Activated CD4-positive, alpha-beta T cell treated with anti-CD3 and anti-CD28 coated beads, Interleukin-2, Interleukin-4, amounts not matched to agents 100 ng/mL and 50 ng/mL, durations not matched to agents 16 hours and 8 hours (primary cell): ENCODE data around the gene INO80.
"Not testable (repeated sequence)": the region's sequence is repeated elsewhere in the genome, so short reads cannot be mapped to it uniquely, and the experiment has no call there.

Source experiments
- DNase-seq: peaks from one replicate; pipeline ENCODE4 v3.0.0-alpha.2; 2020; ENCODE audit warnings: low spot score

INO80 gene

GRCh38 chr15:41116116-41116961 lies at the start of gene INO80:
TSS of gene INO80 (minus strand) at chr15:41116280. CDS start at chr15:41096310, 19,970 bp downstream.
- peak; percentile 98 for DNase-seq

- DNase-seq: no peak
Measured at GRCh38 chr15:41161736-41162135, 45.7 kb upstream of the INO80 start.

- no peak for DNase-seq
Measured at GRCh38 chr15:41161336-41161735, 45.3 kb upstream of the INO80 start.

- DNase-seq: no peak
Measured at GRCh38 chr15:41160639-41161315, 44.7 kb upstream of the INO80 start.

- no peak for DNase-seq
Measured at GRCh38 chr15:41154412-41154811, 38.3 kb upstream of the INO80 start.

- no peak for DNase-seq
Measured at GRCh38 chr15:41153733-41154132, 37.7 kb upstream of the INO80 start.

GRCh38 chr15:41151451-41152005 lies 35.4 kb upstream of the INO80 start:
- DNase-seq: no peak

- no peak for DNase-seq
Measured at GRCh38 chr15:41150279-41150678, 34.2 kb upstream of the INO80 start.

GRCh38 chr15:41148065-41148464 lies 32.0 kb upstream of the INO80 start:
- DNase-seq: no peak

GRCh38 chr15:41139619-41140018 lies 23.5 kb upstream of the INO80 start:
- no peak for DNase-seq

GRCh38 chr15:41139112-41139511 lies 23.0 kb upstream of the INO80 start:
- not testable (repeated sequence) for DNase-seq

GRCh38 chr15:41135580-41135979 lies 19.5 kb upstream of the INO80 start:
- DNase-seq: not testable (repeated sequence)

- no peak for DNase-seq
Measured at GRCh38 chr15:41133454-41133853, 17.4 kb upstream of the INO80 start.

GRCh38 chr15:41132094-41132493 lies 16.0 kb upstream of the INO80 start:
- DNase-seq: not testable (repeated sequence)

- DNase-seq: no peak
Measured at GRCh38 chr15:41128174-41128902, 12.3 kb upstream of the INO80 start.

GRCh38 chr15:41125931-41126642 lies 10.0 kb upstream of the INO80 start:
- DNase-seq: no peak

- no peak for DNase-seq
Measured at GRCh38 chr15:41125063-41125669, 9.1 kb upstream of the INO80 start.

GRCh38 chr15:41124058-41124457 lies 8.0 kb upstream of the INO80 start:
- DNase-seq: no peak

GRCh38 chr15:41122849-41123248 lies 6.8 kb upstream of the INO80 start:
- no peak for DNase-seq

GRCh38 chr15:41121951-41122350 lies 5.9 kb upstream of the INO80 start:
- DNase-seq: no peak

GRCh38 chr15:41116962-41117252 lies 827 bp upstream of the INO80 start:
- DNase-seq: no peak
